ENCODE results near the gene KLF15.

The KLF15 gene

DNA sequence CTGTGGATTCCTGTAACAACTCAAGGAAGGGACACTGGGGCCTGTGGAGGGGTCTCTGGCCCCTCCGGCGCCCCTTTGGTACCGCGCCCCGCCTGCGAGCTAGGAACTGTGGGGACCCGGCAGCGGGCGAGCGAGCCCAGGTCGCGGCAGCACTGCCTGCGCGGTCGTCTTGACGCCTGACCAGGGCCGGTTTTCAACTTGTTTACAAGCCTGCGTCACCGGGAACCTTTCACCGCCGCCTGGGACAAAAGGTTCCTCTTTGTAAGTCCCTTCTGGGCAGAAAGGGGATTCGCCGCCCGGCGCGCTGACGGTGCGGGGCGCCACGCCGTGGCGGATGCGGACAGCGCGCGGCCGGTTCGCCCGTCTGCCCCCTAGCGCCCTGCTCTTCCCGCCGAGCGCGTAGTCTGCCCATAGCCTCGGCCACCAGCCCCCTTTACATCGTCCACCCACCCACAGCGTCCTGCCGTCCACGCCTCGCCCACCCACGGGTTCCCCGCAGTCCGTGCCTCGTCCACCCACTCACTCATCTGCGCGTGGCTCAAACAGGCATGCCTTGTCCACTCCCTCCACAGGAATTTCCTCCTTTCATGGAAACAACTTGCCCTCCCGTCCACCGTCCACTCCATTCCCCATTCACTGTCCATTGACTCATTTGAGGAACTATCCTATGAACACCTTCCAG, 32.0 kb upstream of the KLF15 start:
- intact Hi-C loops (cut with DNase I; ENCODE audit: low total_unique reads) = loop anchor here (2.0 to 5.0 kb wide), 2 partner anchors 32 to 142 kb away; partner anchors contain the start of gene KLF15
- H3K27ac ChIP-seq = peak overlapping the region; percentile 82 to 89
- TF ChIP-seq, protein P1, sequence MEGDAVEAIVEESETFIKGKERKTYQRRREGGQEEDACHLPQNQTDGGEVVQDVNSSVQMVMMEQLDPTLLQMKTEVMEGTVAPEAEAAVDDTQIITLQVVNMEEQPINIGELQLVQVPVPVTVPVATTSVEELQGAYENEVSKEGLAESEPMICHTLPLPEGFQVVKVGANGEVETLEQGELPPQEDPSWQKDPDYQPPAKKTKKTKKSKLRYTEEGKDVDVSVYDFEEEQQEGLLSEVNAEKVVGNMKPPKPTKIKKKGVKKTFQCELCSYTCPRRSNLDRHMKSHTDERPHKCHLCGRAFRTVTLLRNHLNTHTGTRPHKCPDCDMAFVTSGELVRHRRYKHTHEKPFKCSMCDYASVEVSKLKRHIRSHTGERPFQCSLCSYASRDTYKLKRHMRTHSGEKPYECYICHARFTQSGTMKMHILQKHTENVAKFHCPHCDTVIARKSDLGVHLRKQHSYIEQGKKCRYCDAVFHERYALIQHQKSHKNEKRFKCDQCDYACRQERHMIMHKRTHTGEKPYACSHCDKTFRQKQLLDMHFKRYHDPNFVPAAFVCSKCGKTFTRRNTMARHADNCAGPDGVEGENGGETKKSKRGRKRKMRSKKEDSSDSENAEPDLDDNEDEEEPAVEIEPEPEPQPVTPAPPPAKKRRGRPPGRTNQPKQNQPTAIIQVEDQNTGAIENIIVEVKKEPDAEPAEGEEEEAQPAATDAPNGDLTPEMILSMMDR (IDR thresholded peaks at IDR 0.05) = peak; percentile 98 to 99
- H3K4me1 ChIP-seq = peaks cover 0 to 13% (median 9%) of the 10 kb centered on the region in 4 donors
- peak overlapping the region; percentile 32 to 44 for H3K4me3 ChIP-seq
- H3K36me3 ChIP-seq = no peaks in the 10 kb centered on the region
- H3K27me3 ChIP-seq = no peaks in the 10 kb centered on the region
- H3K9me3 ChIP-seq = no peaks in the 10 kb centered on the region
- peak; percentile 96 to 98 for DNase-seq

DNA sequence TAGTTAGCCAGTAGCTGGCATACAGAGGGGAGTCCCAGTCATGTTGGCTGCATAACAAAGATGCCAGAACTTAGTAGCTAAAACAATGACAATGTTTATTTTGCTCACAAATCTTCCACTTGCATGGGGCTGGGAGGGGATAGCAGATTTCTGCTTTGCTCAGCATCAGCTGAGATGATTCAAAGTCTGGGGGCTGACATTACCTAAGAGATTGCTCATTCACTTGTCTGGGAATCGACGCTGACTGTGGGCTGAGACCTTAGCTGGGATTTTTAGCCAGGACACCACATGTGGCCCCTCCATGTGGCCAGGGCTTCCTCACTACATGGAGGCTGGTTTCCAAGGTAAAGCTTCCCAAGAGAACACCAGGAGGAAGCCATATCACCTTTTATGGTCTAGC, 24.8 kb upstream of the KLF15 start:
- intact Hi-C loops (cut with DNase I; ENCODE audit: low total_unique reads) = no loop called here
- Histone ChIP-seq H3K27ac (no peak overlapping the region), H3K4me1 (no peaks in the 10 kb centered on the region), H3K36me3 (no peaks in the 10 kb centered on the region), H3K27me3 (peaks cover 0 to 7% of the 10 kb centered on the region in 2 donors), H3K9me3 (no peaks in the 10 kb centered on the region), H3K4me3 (no peak overlapping the region)
- TF ChIP-seq, protein P1 (IDR thresholded peaks at IDR 0.05) = no peak
- no peak for DNase-seq

DNA sequence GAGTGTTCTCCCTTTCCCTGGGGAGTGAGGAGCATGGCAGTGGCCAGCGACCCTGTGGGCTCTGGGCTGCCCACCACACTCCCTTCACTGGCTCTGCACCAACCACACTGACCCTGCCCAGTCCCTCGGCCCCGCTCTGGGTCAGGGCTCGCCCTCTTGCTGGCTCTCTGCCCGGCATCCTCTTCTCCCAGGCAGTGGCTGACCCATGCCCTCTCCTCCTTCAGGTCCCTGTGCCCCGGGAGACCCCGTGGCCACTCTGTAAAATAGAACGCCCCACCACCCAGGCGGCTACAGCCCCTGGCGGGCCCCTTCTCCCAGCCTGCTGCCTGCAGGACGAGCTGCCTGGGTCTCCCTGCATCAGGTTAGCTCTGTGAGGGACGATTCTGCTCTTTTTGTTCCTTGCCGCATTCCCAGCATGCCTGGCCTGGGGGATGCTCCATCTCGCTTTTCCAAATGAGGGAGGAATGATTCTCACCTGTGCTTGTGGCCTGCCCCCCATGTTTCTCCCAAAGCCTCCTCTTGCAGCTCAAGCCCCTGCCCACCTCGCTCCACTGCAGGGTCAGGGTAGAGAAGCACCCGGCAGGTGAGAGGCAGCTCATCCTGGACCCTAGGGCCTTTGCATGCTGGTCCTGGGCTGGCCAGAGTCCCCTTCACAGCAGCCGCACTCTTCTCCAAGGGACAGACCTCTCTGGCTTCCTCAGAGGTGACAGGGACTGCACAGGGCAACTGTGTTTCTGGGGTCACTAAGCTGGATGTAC, 23.0 kb upstream of the KLF15 start:
- no peaks in the 10 kb centered on the region for H3K9me3 ChIP-seq
- H3K36me3 ChIP-seq = no peaks in the 10 kb centered on the region
- intact Hi-C loops (cut with DNase I; ENCODE audit: low total_unique reads) = no loop called here
- TF ChIP-seq, protein P1 (IDR thresholded peaks at IDR 0.05) = no peak
- no peak overlapping the region for H3K27ac ChIP-seq
- no peak overlapping the region for H3K4me3 ChIP-seq
- H3K4me1 ChIP-seq = no peaks in the 10 kb centered on the region
- peak in 1 of 2 donors; percentile 51 for DNase-seq
- H3K27me3 ChIP-seq = peaks cover 0 to 7% of the 10 kb centered on the region in 2 donors

DNA sequence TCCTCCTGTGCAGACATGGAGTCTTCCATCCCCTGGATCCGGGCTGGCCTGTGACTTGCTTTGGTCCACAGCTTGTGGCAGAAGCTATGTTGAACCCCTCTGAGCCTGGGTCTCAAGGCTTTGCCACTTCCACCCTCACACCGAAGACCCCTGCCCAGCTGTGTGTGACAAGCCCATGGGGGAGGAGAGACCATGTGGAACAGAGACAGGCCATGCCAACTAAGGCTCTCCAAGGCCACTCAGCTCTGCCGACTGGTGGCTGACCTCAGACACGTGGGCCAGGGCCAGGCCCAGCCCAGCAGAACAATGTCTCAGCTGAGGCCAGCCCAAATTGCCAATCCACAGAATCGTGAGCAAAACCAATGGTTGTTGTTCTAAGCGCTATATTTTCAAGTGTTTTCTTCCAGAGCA, 21.1 kb upstream of the KLF15 start:
- TF ChIP-seq, protein P1 (IDR thresholded peaks at IDR 0.05) = no peak
- no peaks in the 10 kb centered on the region for H3K9me3 ChIP-seq
- no peak overlapping the region for H3K4me3 ChIP-seq
- H3K27ac ChIP-seq = no peak overlapping the region
- no peaks in the 10 kb centered on the region for H3K4me1 ChIP-seq
- DNase-seq = peak in 1 of 2 donors; percentile 32
- intact Hi-C loops (cut with DNase I; ENCODE audit: low total_unique reads) = loop anchor here (10.0 kb wide), 1 partner anchor 454 kb away; no protein-coding TSS in a partner anchor
- H3K36me3 ChIP-seq = no peaks in the 10 kb centered on the region
- H3K27me3 ChIP-seq = peaks cover 0 to 7% of the 10 kb centered on the region in 2 donors

DNA sequence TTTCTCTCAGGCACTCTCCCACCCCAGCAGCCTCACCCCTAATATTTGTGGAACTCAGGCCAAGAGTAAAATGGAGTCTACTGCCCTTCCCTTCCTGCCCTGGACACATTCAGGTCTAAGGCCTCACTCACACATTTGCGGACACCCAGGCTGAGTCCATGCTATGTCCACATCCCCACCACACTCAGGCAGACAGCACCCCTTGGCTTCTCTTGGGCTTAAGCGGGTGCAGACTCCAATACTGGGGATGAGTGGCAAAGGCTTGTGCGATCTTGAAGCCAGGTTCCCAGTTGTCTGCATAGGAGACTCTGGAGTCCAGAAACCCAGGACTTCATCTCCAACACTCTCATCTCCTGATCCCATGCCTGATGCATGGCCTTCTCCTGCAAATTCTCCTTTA, 20.0 kb upstream of the KLF15 start:
- peak in 1 of 2 donors; percentile 33 for DNase-seq
- H3K27ac ChIP-seq = no peak overlapping the region
- no peaks in the 10 kb centered on the region for H3K9me3 ChIP-seq
- no peaks in the 10 kb centered on the region for H3K4me1 ChIP-seq
- H3K36me3 ChIP-seq = no peaks in the 10 kb centered on the region
- TF ChIP-seq, protein P1 (IDR thresholded peaks at IDR 0.05) = no peak
- intact Hi-C loops (cut with DNase I; ENCODE audit: low total_unique reads) = loop anchor here (10.0 kb wide), 1 partner anchor 452 kb away; no protein-coding TSS in a partner anchor
- peaks cover 0 to 7% of the 10 kb centered on the region in 2 donors for H3K27me3 ChIP-seq
- H3K4me3 ChIP-seq = no peak overlapping the region

Measured in tibial artery (tissue), 4 donors.